GM21717 (cell line): ENCODE results near the gene VWCE.
"Not testable (repeated sequence)": the region's sequence is repeated elsewhere in the genome, so short reads cannot be mapped to it uniquely, and the experiment has no call there.

Experiments
- ATAC-seq: cut with Tn5 transposase; IDR thresholded peaks from one replicate; pipeline ENCODE4 v1.9.1; 2021; ENCODE audit warnings: mild to moderate bottlenecking, moderate library complexity; ENCODE audit not compliant: unreplicated experiment

VWCE gene

GRCh38 chr11:61218306-61218705 is 76.8 kb downstream of the VWCE start:
- ATAC-seq = not testable (repeated sequence)

GRCh38 chr11:61213711-61214324 is 81.3 kb downstream of the VWCE start:
- not testable (repeated sequence) for ATAC-seq

GRCh38 chr11:61212202-61212601 is 82.9 kb downstream of the VWCE start:
- ATAC-seq = not testable (repeated sequence)

DNA sequence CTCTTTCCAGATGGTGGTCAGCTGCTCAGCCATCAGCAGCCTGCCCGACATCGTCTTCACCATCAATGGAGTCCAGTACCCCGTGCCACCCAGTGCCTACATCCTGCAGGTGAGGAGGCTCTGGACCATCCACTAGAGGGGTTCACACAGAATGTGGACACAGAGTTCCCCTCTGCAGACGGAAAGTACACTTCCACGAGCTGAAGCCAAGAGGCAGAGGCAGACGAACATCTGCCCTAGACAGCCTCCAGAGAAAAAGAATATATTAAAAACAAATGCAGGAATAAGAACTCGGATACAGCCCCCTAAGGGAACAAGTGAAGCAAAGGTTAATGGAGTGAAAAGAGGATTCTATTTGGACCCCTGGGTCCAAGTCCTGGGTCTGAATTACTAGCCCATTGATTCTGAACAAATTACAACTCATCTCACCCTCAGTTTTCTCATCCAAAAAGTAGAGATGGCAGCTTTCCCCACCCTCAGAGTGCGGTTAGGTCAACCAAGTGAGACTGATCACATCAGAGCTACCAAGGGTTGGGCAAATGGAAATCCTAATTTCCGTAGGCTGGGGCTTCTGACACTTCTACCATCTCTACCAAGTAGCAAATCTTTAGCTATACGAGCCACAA is 83.7 kb downstream of the VWCE start:
- ATAC-seq = not testable (repeated sequence)

DNA sequence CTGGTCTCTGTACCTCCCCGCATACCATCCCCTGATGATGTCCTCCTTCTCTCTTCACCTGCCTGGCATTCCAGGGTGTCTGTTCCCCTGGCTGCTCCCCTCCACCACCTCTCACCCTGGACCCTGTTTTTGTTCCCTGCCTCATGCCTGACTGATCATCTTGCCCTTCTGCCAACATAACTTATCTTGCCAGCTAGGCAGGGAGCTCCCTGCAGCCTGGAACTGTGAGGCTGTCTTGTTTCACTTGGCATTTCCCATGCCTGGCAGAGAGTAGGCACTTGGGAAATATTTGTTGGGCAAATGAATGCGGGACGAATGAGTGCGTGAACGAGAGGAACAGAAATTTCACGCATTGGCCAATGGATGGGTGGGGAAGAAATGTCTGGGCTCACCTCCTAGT is 84.5 kb downstream of the VWCE start:
- ATAC-seq = not testable (repeated sequence)
